MV-4-11 (cell line): ENCODE results near the gene LAMA4.

Experiments used
- DNase-seq: peaks from one replicate; lab custom pipeline; 2025; lab: John Stamatoyannopoulos, UW

LAMA4 gene

GRCh38 chr6:112081569-112081968, 172.8 kb downstream of the LAMA4 start:
- no peak for DNase-seq

- no peak for DNase-seq
Measured at GRCh38 chr6:112066606-112067005, 187.8 kb downstream of the LAMA4 start.

GRCh38 chr6:112065426-112065986, 188.9 kb downstream of the LAMA4 start:
- DNase-seq, result no peak

- no peak for DNase-seq
Measured at GRCh38 chr6:112062966-112063365, 191.4 kb downstream of the LAMA4 start.

GRCh38 chr6:112061605-112062004, 192.8 kb downstream of the LAMA4 start:
- DNase-seq, result no peak
